COLO668 (cell line): ENCODE data around the gene TXLNA.

Experiments used
- DNase-seq: peaks from one replicate; lab custom pipeline; 2025; ENCODE audit not compliant: unreplicated experiment; lab: John Stamatoyannopoulos, UW

Gene TXLNA

DNA sequence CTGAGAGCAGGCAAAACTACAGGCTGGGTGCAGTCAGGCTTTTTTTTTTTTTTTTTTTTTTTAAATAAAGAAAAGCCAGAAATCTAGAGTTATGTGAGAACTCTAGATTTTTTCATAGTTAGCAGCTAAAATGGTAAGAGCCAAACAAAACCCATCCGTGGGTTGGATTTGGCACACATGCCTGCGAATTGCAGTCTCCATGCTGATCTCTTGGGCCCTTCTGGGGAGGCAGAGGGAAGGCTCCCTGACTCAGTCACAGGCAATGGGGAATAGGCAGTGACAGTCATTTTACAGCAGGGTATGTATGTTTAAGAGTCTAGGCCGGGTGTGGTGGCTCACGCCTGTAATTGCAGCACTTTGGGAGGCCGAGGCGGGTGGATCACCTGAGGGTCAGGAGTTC, 2.6 kb downstream of the TXLNA start:
- DNase-seq = no peak

DNA sequence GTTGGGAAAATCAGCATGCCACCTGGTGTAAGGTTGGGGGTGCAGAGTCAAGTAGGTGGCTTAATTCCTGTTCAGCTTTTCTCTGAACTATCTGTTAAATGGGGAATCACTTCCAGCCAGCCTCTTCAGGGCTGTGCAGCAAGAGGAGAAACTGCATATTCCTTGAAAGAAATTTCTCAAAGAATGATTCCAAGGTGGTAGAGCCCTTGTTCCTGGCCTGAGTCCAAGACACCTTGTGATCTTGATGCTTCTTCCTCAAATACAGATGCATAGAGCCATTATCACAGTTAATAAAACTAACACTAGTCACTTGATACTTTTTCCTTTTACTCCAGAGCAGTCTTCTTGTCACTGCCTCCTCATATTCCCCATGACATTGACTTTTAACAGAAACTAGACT, 5.2 kb downstream of the TXLNA start:
- no peak for DNase-seq

DNA sequence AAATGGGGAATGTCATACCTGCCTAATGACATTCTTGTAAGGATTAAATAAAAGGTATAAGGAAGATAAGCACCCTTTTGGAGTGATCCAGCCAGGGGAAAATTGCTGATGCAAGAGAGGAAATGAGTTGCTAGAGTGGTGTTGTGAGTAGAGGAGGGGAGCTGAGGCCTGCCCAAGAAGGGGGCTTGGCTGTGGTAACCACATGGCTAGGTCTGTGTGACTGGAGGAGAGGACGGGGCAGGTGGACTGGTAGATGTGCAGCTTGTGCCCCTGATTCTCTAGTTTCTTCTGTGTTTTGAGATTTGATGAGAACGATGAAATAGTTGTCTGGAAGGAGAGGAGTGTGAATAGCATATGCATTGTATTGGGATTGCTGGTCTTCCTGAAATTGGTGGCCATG, 6.6 kb downstream of the TXLNA start:
- DNase-seq = no peak

DNA sequence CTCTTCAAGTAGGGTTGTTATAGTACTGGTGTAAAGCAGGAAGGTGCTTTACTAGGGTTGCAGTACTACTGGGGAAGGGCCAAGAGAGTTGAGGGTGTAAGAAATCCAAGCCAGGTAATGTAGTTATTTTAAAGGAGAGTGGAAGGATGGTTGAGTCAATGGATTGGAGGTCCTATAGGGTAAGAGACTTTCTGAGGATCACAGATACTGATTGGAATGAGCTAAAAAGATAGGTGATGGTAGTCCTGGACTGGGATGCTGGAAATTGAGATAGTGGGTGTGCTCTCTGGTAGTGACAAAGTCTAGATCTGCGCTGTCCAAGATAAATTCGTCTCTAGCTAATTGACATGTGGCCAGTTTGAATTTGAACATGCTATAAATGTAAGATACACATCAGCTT, 7.0 kb downstream of the TXLNA start:
- no peak for DNase-seq

DNA sequence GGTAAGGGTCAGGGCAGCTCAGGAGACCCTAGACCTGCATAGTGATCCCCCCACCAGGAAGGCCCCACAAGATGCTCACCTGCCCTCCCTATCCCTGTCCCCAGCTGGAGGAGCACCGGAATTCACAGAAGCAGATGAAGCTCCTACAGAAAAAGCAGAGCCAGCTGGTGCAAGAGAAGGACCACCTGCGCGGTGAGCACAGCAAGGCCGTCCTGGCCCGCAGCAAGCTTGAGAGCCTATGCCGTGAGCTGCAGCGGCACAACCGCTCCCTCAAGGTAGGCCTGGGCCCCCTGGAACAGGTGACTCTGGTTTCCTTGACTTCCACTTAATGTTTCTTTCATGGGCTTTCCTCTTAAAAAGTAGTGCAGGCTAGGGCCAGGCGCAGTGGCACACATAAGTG, 8.4 kb downstream of the TXLNA start:
- DNase-seq = no peak

DNA sequence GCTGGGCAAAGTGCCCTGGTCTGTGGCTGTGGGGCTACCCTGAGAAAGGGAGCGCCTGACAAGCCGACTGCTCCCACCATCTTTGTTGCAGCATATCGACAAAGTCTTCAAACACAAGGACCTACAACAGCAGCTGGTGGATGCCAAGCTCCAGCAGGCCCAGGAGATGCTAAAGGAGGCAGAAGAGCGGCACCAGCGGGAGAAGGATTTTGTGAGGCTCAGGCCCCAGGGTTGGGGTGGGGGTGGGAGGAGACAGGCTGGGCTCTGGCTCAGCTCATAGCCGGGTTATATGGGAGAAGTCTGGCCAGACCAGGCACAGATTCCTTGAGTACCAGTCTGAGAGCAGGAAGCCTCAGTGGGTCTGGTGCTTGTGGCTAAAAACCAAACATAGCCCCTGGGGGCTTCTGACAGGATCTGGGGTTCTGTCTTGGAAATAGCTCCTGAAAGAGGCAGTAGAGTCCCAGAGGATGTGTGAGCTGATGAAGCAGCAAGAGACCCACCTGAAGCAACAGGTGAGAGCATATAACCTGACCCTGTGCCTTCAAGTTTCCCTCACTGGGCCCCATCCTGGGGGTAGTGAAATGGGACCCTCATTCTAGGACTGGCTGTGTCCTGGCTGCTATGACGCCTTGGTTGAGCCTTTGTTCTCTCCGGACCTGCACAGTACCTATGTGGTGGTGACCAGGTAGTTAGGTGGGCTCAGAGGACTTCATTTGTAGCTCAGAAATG, 12.9 kb downstream of the TXLNA start:
- DNase-seq = no peak

DNA sequence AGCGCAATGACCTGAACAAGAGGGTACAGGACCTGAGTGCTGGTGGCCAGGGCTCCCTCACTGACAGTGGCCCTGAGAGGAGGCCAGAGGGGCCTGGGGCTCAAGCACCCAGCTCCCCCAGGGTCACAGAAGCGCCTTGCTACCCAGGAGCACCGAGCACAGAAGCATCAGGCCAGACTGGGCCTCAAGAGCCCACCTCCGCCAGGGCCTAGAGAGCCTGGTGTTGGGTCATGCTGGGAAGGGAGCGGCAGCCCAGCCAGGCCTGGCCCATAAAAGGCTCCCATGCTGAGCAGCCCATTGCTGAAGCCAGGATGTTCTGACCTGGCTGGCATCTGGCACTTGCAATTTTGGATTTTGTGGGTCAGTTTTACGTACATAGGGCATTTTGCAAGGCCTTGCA, 15.5 kb downstream of the TXLNA start:
- no peak for DNase-seq

DNA sequence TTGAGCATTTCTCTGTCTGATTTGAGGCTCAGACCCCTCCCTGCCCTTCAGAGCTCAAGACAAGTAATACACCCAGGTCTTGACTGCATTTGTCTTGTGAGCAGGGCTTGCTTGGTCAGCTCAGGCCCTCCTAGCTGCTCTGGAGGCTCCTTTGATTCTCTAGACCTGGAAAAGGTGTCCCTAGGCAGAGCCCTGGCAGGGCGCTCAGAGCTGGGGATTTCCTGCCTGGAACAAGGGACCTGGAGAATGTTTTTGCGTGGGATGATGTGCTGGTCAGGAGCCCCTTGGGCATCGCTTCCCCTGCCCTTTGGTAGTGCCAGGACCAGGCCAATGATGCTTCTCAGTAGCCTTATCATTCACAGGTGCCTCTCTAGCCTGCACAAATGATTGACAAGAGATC, 16.1 kb downstream of the TXLNA start:
- DNase-seq = no peak

DNA sequence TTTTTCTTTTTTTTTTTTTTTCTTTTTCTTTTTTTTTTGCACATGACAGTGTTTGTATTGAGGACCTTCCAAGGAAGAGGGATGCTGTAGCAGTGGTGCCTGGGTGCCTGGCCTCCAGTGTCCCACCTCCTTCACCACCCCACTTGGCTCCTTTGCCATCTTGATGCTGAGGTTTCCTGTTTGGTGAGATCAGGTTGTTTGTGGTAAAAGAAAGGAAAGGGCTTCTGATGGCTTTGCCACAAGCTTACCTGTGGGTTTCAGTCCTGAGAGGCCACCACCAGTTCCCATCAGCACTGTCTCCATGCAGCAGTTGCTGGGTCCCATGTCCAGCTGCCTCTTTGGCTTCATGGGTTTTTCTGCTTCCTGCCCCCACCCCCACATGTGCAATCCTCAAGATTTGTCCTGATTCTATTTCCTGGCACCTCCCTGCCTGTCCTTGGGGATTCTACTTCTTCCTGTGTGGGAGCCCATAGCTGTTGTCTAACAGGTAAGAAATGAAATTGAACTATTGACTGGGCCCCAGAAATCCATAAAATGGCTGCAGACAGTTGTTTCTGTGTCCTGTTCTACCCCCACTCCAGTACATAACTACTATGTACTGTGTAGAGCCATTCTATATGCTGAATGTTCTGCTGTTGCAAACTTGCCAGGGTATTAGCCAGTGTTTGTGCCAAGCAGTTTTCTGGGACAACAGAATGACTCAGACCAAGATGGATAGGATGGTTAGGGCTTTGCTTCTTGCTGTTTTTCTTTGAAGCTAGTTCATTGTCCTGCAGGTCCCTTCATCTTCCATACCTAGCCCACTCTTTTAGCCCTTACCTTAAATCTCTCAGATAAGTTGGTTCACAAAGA, 16.7 kb downstream of the TXLNA start:
- DNase-seq = no peak

DNA sequence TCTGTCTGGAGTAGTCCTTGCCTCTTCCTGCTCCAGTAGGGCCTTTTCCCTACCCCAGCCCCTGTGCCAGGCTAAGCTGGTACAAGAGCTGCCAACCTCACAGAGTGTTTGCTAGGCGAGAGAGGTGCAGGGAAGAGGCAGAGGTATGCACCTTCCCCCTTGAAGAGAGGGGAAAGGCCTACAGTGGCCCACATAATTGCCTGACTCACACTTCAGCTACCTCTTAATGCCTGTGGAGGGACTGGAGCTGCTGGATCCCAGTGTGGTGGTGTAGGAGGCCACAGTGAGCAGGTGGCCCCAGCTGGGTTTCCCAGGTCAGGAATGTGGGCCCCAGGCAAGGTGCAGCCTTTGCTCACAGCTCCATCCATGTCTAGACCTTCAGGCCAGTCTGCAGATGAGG, 17.6 kb downstream of the TXLNA start:
- DNase-seq = no peak

DNA sequence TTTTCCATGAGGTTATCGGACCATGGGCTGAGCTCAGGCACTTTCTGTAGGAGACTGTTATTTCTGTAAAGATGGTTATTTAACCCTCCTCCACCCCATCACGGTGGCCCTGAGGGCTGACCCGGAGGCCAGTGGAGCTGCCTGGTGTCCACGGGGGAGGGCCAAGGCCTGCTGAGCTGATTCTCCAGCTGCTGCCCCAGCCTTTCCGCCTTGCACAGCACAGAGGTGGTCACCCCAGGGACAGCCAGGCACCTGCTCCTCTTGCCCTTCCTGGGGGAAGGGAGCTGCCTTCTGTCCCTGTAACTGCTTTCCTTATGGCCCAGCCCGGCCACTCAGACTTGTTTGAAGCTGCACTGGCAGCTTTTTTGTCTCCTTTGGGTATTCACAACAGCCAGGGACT, 18.4 kb downstream of the TXLNA start:
- no peak for DNase-seq

DNA sequence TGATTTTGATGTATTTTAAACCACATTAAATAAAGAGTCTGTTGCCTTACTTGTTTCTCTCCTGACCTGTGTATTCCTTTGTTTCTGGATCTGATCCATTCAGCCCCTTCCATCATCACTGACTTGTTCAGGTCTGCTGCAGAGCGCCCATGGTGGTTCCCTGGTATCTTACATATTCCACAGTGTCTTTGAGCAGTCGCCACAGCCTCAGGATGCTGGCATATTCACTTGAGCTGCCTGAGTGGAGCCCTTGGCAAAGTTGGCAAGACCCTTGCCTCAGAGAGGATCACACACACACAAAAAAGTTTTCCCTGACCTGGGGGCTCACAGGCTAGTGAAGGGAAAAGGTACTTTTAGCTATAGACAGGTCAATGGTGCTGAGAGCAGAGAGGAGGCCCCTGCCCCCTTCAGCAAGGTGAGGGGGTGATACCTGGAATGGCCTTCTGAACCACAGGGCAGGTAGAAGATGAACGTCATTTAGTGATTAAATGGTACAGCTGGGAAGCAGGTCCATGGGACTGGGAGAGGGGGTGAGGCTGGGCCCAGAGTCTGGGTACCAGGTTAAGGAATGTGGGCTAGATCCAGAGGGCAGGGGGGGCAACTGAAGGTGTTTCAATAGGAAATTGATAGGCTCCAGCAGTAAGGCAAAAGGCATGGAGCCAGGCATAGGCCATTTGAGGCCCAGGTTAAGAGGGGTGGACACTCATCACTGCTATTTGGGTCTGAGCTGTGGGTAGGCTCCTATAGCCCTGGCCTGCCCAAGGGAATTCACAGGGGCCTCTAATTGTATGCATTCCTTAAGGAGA, 19.0 kb downstream of the TXLNA start:
- no peak for DNase-seq

DNA sequence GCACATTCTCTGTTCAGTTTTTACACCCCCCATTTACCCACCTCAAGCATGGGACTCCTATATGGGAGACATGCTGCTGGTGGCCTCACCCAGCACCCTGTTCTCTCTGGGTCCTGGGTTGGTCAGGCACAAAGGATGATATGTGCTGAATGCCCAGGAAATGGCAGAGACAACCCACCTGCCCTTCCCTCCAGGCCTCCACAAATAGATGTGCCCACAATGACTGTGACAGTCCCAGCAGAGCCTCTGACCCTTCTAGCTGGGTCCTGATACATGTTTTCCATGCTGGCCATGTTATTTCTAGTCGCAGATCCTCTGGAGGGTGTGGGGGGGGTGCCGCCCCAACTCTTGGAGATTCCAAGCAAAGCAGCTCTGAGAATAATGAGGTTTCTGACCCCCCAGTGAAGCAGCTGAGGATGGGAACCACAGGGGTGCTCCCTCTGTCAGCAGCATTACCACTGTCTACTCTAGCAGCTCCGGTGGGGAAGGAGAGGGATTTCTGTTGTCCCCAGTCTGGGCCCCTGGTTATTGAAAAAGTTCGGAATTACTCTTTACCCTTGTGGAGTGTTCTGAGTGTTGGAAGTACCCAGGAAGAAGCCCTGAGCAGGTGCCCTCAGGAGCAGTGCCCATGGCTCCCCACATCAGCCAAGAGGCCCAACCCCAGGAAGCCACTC, 19.7 kb downstream of the TXLNA start:
- no peak for DNase-seq

DNA sequence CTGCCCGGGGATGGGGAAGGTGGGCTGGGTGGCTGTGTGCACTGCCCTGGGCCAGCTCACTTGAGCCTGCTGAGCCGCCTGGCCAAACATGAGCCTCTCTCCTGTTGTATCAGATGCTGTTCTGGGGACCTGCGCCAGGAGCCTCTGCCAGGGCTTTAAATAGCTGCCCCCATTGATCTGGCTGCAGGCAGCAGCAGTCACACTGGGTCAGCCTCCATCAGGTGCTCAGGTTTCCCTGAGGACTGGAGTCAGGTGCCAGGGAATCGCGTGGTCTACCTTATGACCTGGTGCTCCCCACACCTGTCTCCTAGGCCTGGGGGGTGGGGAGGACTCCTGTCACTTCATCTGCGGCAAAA, 20.2 kb downstream of the TXLNA start:
- peak; percentile 84 for DNase-seq

DNA sequence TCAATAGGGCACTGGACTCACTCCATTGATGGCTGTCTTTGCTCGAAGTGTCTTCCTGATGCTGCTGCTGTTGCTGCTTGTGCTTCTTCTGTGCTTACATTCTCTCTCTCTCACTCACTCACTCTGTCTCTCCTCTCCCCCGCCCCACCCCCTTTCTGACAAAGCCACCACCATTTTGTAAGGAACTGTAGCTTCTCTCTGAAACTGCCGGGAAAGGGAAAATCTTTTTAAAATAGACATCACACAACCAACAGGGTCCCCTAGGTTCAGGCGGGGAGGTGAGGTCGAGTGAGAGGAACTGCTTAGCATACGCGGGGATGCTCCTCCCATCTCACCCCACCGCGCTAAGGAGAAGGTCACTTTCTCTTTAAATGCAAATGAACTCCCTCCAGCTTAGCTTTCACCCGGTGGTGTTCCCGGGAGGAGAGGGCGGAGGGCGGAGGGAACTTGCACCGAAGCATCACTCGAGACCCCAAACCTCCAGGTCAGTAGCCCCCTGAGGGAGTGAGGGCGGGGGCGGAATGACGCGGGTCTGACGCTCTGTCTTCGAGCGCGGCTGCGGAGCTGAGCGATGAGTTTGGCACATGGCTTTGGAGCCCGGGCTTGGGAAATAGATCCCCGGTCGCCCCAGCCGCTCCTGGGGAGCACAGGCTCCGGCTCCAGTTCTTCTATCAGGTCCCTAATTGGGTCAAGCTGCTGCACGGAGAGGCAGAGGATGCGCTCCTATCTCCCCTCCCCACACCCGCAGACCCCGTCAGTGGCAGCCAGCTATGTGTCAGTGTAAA, 20.9 kb downstream of the TXLNA start, which contains the start of gene CCDC28B:
CCDC28B (plus strand) TSS at position 370 of the 785 bp plus-strand sequence. CDS start 1,341 bp downstream, outside the sequence.
- peak; percentile 84 for DNase-seq

DNA sequence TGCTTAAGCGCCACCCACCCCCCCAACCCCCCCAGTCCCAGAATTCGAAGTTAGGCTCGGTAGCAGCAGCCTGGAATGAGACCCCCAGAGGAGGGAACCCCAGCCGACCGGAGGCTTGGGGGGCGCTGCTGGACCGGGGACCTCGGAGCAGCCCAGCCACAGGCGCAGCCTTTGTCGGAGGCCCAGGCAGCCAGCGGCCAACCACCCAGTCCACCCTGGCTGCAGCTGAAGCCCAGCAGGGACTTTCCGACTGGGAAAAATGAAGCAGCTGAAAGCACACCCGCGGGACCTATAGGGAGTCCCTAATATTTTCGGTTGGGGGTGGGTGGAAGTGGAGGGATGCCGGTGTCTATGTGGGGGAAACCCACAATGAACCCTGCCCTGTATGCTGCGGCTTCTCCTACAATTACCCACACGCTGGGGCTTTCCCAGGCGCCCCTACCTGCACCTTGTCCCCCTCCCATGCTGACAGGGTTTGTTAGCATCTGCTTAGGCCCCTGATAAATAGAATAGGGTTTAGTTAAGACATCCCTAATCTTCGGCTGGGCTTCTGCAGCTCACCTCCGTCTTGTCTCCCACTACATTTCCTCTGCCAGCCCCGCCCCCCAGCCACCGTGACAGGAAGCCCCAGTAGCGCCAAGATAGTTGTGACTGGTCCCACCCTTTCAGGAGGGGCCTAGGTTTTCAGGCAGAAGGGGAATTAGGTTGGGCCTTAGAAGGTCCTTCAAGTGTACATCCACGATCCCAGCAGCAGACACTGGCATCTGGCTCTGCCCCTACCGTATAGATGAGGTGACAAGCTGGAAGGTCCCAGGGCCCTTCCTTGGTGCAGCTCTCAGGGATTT, 21.8 kb downstream of the TXLNA start:
- DNase-seq = peak; percentile 79

DNA sequence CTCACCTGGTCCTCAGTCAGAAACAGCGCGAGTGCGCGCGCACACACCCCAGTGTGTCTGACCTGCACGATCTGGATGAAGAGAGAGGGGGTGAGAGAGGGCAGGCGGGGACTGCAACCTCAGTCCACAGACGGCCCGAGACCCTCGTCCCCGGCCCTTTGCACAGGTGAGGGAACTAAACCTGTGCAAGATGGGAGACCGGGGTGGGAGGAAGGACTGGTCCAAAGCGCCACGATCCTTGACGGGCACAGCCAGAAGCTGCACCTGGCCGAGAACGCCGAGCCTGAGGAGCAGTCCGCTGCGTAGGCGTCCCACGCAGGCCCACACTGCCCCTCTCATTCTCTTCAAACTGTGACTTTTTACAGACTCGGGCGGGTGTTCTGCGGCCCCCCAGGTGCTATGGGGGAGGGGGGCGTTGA, 25.5 kb downstream of the TXLNA start:
- DNase-seq = no peak

DNA sequence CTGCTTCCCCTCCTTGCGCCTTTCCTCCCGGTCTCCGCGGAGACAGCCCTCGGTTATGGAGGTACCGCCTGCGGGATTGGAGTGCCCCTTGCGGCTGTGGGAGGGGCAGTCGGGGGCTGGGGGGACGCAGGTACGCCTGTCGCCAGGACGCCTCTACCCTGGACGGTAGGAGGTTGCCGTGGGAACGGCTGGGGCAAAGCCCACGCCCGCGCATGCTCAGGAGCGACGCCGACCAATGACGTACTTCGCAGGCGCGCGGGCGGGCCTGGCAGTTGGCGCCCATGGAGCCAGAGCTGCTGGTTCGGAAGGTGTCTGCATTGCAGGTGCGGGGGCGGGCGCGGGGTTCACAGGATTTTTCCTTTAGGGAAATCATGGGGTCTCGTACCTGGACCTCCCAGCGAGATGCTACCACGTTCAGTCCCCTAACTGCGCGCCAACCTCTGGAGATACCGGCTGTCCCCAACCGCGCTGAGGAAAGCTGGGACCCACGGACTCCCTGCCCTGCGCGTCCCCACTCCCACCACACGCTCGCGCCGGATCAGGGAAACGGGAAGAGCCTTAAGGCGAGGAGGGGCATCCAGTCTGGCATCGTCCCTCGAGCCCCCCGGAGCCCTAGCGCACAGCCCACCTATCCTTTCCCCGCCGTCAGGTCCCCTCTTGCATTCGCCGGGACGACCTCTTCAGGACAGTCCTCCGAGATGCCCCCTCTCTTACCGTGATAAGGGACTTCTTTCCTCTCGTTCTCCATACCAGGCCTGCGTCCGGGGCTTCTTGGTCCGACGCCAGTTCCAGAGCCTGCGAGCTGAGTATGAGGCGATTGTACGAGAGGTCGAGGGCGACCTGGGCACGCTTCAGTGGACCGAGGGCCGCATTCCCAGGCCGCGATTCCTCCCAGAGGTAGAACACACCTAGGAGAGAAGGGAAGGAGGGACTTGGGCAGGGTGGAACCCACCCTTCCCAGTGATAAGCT, 26.2 kb downstream of the TXLNA start, which contains the start of gene IQCC:
IQCC (plus strand) TSS at position 271 of the 970 bp plus-strand sequence; CDS start at position 282, 11 bp downstream.
- DNase-seq = peak; percentile 99
